NB4 (cell line): ENCODE data around the gene FLT4.

ENCODE experiments used
- DNase-seq: peaks from one replicate; pipeline ENCODE4 v3.0.0; 2010; ENCODE audit warnings: low read depth
- H3K4me3 ChIP-seq: one replicate; pipeline ENCODE4 v1.5.1; 2011; ENCODE audit warnings: mild to moderate bottlenecking, low read depth, low read length, moderate library complexity
- CTCF ChIP-seq: IDR thresholded peaks from one replicate; pipeline ENCODE4 v1.5.1; 2012; ENCODE audit warnings: low read depth, low read length
- MAX ChIP-seq: IDR thresholded peaks from 2 replicates; pipeline ENCODE4 v1.6.1; 2011; ENCODE audit warnings: low read depth, low read length
- MYC ChIP-seq: IDR thresholded peaks from 2 replicates; pipeline ENCODE4 v1.6.1; 2011; ENCODE audit warnings: low read depth, low read length
- POLR2A ChIP-seq: IDR thresholded peaks from 2 replicates; pipeline ENCODE4 v1.6.1; 2011; ENCODE audit warnings: mild to moderate bottlenecking; ENCODE audit not compliant: insufficient read length; ENCODE audit errors: extremely low read depth

FLT4 gene

GRCh38 chr5:180633283-180634177 lies 15.9 kb downstream of the FLT4 start:
- no peak for DNase-seq
- no peak overlapping the region for H3K4me3 ChIP-seq
- no peak for TF ChIP-seq MAX
- TF ChIP-seq POLR2A = no peak
- no peak for TF ChIP-seq CTCF
- no peak for TF ChIP-seq MYC

GRCh38 chr5:180632768-180633167 lies 16.6 kb downstream of the FLT4 start:
- peak; percentile 84 for DNase-seq
- TF ChIP-seq MAX (peak; percentile 42), POLR2A (no peak), MYC (peak; percentile 50)

GRCh38 chr5:180631549-180632383 lies 17.6 kb downstream of the FLT4 start:
- no peak for DNase-seq
- no peak overlapping the region for H3K4me3 ChIP-seq
- TF ChIP-seq MAX (no peak), POLR2A (no peak), MYC (no peak), CTCF (no peak)

More at GRCh38 chr5:180632768-180633167, 16.6 kb downstream of the FLT4 start:
- H3K4me3 ChIP-seq = no peak overlapping the region

- H3K4me3 ChIP-seq = no peak overlapping the region
- no peak for TF ChIP-seq MYC
- no peak for TF ChIP-seq CTCF
- TF ChIP-seq MAX = no peak
- TF ChIP-seq POLR2A = no peak
- DNase-seq = no peak
Measured at GRCh38 chr5:180630426-180630825, 19.0 kb downstream of the FLT4 start.

- no peak for TF ChIP-seq MYC
- H3K4me3 ChIP-seq = no peak overlapping the region
- peak; percentile 34 for DNase-seq
Measured at GRCh38 chr5:180629831-180630382, 19.5 kb downstream of the FLT4 start.

GRCh38 chr5:180628827-180629750 lies 20.3 kb downstream of the FLT4 start:
- no peak for DNase-seq
- TF ChIP-seq POLR2A = no peak
- TF ChIP-seq MYC = no peak
- no peak for TF ChIP-seq MAX
- no peak for TF ChIP-seq CTCF
- H3K4me3 ChIP-seq = no peak overlapping the region
